MM.1S (cell line): ENCODE measurements around the gene SPATS2.

Experiments
- EZH2 ChIP-seq: fragments of 300-600 bp; sonication (generic); optimal IDR thresholded peaks from 2 replicates; pipeline ENCODE3; 2017; ENCODE audit warnings: low read depth, mild to moderate bottlenecking, antibody characterized with exemption, low read length, mixed read lengths
- TF ChIP-seq, protein P1 (sequence below): fragments of 300-600 bp; sonication (generic); IDR thresholded peaks from 2 replicates; pipeline ENCODE4 v1.5.1; 2016; ENCODE audit warnings: antibody characterized with exemption, low read length, mixed read lengths

DNA sequence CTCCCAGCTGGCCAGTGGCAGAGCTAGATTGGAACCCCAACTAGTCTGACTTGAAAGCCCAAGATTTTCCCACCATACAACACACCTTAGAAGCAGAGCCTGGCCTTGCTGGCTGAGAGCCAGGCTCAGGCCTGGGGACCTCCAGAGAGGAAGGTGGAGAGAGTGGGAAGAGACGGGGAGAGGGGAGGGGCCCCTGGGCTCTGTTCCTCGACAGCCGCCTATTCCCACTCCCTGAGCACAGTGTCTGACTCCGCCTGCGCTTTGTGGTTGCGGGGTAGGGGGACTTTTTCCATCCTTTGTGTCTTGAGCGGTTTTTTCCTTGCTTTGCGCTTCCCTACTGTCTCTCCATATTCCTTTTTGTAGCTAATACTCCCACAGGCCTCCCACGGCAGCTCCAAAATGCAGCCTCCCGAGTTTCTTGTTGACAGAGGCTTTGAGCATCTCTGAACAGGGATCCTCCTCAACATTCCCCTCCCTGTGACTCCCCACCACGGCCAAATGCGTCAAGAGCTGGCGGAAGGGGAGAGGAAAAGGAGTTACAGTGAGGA lies 167.5 kb downstream of the SPATS2 start:
- TF ChIP-seq, protein P1, sequence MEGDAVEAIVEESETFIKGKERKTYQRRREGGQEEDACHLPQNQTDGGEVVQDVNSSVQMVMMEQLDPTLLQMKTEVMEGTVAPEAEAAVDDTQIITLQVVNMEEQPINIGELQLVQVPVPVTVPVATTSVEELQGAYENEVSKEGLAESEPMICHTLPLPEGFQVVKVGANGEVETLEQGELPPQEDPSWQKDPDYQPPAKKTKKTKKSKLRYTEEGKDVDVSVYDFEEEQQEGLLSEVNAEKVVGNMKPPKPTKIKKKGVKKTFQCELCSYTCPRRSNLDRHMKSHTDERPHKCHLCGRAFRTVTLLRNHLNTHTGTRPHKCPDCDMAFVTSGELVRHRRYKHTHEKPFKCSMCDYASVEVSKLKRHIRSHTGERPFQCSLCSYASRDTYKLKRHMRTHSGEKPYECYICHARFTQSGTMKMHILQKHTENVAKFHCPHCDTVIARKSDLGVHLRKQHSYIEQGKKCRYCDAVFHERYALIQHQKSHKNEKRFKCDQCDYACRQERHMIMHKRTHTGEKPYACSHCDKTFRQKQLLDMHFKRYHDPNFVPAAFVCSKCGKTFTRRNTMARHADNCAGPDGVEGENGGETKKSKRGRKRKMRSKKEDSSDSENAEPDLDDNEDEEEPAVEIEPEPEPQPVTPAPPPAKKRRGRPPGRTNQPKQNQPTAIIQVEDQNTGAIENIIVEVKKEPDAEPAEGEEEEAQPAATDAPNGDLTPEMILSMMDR = no peak
- no peak for TF ChIP-seq EZH2
